Measurements from ENCODE around the gene PNMA8A. TPM values are rescaled to one million over a fixed set of nuclear protein-coding genes. Genes with fewer than 3 reads are reported as not detected.

Gene PNMA8A
- total and polyA plus RNA-seq, 2 of the 8 experiments (the other 6 are each of a cell fraction or from before 2014, with no cell fraction given) = 10.0 to 22.8 TPM

GRCh38 chr19:46515879-46516350 lies 44.6 kb upstream of the PNMA8A start:
- no peak overlapping the region for H3K56ac ChIP-seq (replicated peaks; ENCODE audit: insufficient read length, low read depth, low read length)
- peak; percentile 55 for FAIRE-seq
- H3K23me2 ChIP-seq (ENCODE audit: low read depth, low read length) = peaks cover 3% of the 10 kb centered on the region; the same call in 1 of the 2 replicates
- H3K27me3 ChIP-seq (replicated peaks in 1 of 4; ENCODE audit: control insufficient read depth in 3 of 4, extremely low read depth in 1 of 4, insufficient read depth in 3 of 4, low read length in 3 of 4) = no peaks in the 10 kb centered on the region
- no peak overlapping the region for H2BK5ac ChIP-seq (ENCODE audit: low read depth, low read length)
- peaks cover 0 to 3% of the 10 kb centered on the region in 2 experiments for H4K20me1 ChIP-seq (replicated peaks in 1 of 2; ENCODE audit: control insufficient read depth in 1 of 2, insufficient read depth in 2 of 2, low read length in 2 of 2)
- no peak overlapping the region for H2BK20ac ChIP-seq (ENCODE audit: low read length)
- no peak overlapping the region for H2BK15ac ChIP-seq (ENCODE audit: low read length)
- no peak overlapping the region for H3K27ac ChIP-seq (ENCODE audit: low read depth, low read length)
- no peak overlapping the region for H3K23ac ChIP-seq (ENCODE audit: insufficient read length)
- POLR2A ChIA-PET (ENCODE audit: partially characterized antibody) = interaction anchor here (1.3 kb wide), 1 partner anchor 21 kb away, joined by 3 read pairs; no protein-coding TSS in a partner anchor
- H3K79me1 ChIP-seq (ENCODE audit: low read depth, low read length) = no peaks in the 10 kb centered on the region
- H4K91ac ChIP-seq (replicated peaks; ENCODE audit: insufficient read length, low read length) = no peak overlapping the region
- H3K4me2 ChIP-seq (ENCODE audit: insufficient read depth in 1 of 2, low read depth in 2 of 2, low read length in 2 of 2) = no peak overlapping the region
- CTCF ChIA-PET (ENCODE audit: partially characterized antibody) = interaction anchor here (0.6 to 7.8 kb wide), 37 partner anchors 10 to 529 kb away, joined by 3 to 95 read pairs (median 5); partner anchors contain the start of genes DACT3 and PNMA8B
- H3K14ac ChIP-seq (ENCODE audit: insufficient read length) = no peak overlapping the region
- H2BK120ac ChIP-seq (replicated peaks; ENCODE audit: low read depth, low read length) = no peak overlapping the region
- no peaks in the 10 kb centered on the region for H3K36me3 ChIP-seq (ENCODE audit: control insufficient read depth in 2 of 4, insufficient read depth in 4 of 4, low read length in 3 of 4)
- no peak overlapping the region for H2AFZ ChIP-seq (ENCODE audit: low read length)
- peak in 1 of 2 experiments; percentile 49 for DNase-seq (ENCODE audit: low read depth in 1 of 2, low spot score in 2 of 2)
- H3K9ac ChIP-seq (replicated peaks in 1 of 4; ENCODE audit: extremely low read depth in 1 of 4, low read depth in 3 of 4, low read length in 3 of 4) = no peak overlapping the region
- no peak overlapping the region for H3K4me3 ChIP-seq (ENCODE audit: extremely low read depth in 1 of 4, insufficient read depth in 2 of 4, low read depth in 3 of 4, low read length in 4 of 4)
- H4K8ac ChIP-seq (ENCODE audit: extremely low read depth, insufficient read depth, low read length) = no peak overlapping the region
- no peak overlapping the region for H2AK5ac ChIP-seq (ENCODE audit: low read depth, low read length)
- no peaks in the 10 kb centered on the region for H3K4me1 ChIP-seq (replicated peaks in 1 of 4; ENCODE audit: control insufficient read depth in 3 of 4, insufficient read depth in 4 of 4, low read length in 3 of 4)
- 43% methylated on average over 5 of the region's 6 CpGs; no CpG with 5 or more reads in 1 of the 2 experiments for WGBS, 2 experiments (ENCODE audit: extremely low coverage in 1 of 2, insufficient coverage in 1 of 2, insufficient read length in 1 of 2, insufficient replicate concordance in 2 of 2, low coverage in 1 of 2, low lambda C conversion rate in 2 of 2, missing lambda C conversion rate in 1 of 2)
- H3K4ac ChIP-seq (replicated peaks; ENCODE audit: insufficient read length, low read depth, low read length) = no peak overlapping the region
- no peak overlapping the region for H4K5ac ChIP-seq (ENCODE audit: insufficient read length, low read depth, low read length)
- H3K79me2 ChIP-seq (ENCODE audit: control insufficient read depth in 1 of 2, insufficient read depth in 2 of 2, low read length in 2 of 2) = no peaks in the 10 kb centered on the region
- no peak overlapping the region for H3K18ac ChIP-seq (ENCODE audit: extremely low read depth, low read length)
- H2BK12ac ChIP-seq (ENCODE audit: low read depth, low read length) = no peak overlapping the region
- no peaks in the 10 kb centered on the region for H3K9me3 ChIP-seq (ENCODE audit: insufficient read depth in 2 of 2, low read depth in 1 of 2, low read length in 1 of 2)
- TF ChIP-seq CTCF (IDR thresholded peaks at IDR 0.05; ENCODE audit: control extremely low read depth in 1 of 3, insufficient read depth in 1 of 3, low read depth in 1 of 3, low read length in 3 of 3) (peak in 2 of 3 experiments; percentile 49 to 59; a peak in 3 of 4 replicates), KDM5A (IDR thresholded peaks at IDR 0.05; ENCODE audit: low read length) (no peak), PHF8 (conservative IDR thresholded peaks at IDR 0.05; ENCODE audit: low read depth, low read length) (no peak), RAD21 (IDR thresholded peaks at IDR 0.05 in 1 of 2, conservative IDR thresholded peaks at IDR 0.05 in 1 of 2; ENCODE audit: low read depth in 2 of 2, low read length in 2 of 2) (peak; percentile 49 to 52), TBP (IDR thresholded peaks at IDR 0.05; ENCODE audit: low read depth, low read length) (no peak), ASH2L (IDR thresholded peaks at IDR 0.05; ENCODE audit: low read length) (no peak), POU5F1 (IDR thresholded peaks at IDR 0.05; ENCODE audit: low read depth, low read length) (no peak), CREB1 (IDR thresholded peaks at IDR 0.05) (no peak), SP1 (IDR thresholded peaks at IDR 0.05; ENCODE audit: low read depth, low read length) (no peak), KDM1A (IDR thresholded peaks at IDR 0.05; ENCODE audit: borderline replicate concordance, low read length) (peak; percentile 77; the same call in 1 of the 2 replicates), EP300 (IDR thresholded peaks at IDR 0.05; ENCODE audit: borderline replicate concordance in 1 of 2, low read depth in 2 of 2, low read length in 2 of 2) (no peak)

All from H1 (cell line).